Heart left ventricle (tissue), 13 donors: ENCODE data around the gene BTG1.

Experiments
- POLR2A ChIP-seq, 2 donors: fragments of 450-650 bp; IDR thresholded peaks; one replicate each; pipeline ENCODE4 v1.6.1; 2017; ENCODE audit warnings: antibody characterized with exemption in 2 of 2, mild to moderate bottlenecking in 2 of 2, moderate library complexity in 2 of 2
- TF ChIP-seq, protein P1 (sequence below), 12 donors: fragments of 200-600 bp; sonication (generic) in 4 of 12; IDR thresholded peaks; one replicate each; pipeline versions ENCODE4 v1.5.0 to v1.8.0; 2018 to 2022; ENCODE audit warnings: antibody characterized with exemption in 12 of 12, mild to moderate bottlenecking in 5 of 12
- donor health status: ischemic (EF 13 %, LVEDD 7.1; RV severe dilation, severe dysfunction).
- donor health status: DM: no; HTN: yes; CAD: no.
- donor health status: DM: no; HTN: no; CAD: no.
- donor health status: ischemic (EF 25% LVEDD 6.9; RV normal size, moderate dysfunction).
- donor health status: ischemic (EF 25% LVEDD 5.7; RV mildly dilated, moderate dysfunction).
- donor health status: ischemic (EF 35%, LVEDD 5.7; RV mildly dilated, moderate dysfunction).
- donor health status: nonischemic (EF 11% LVEDD 7.7; RV severe dilation, severe dysfunction).
- donor health status: DM: yes; HTN: yes; CAD: no.
- donor health status: PGD.
- donor health status: ischemic (EF 29% LVEDD 5.4; RV normal size, mild dysfunction).
- donor health status: nonischemic (EF 23%, LVEDD 6.1; RV moderate dilation, normal function).

DNA sequence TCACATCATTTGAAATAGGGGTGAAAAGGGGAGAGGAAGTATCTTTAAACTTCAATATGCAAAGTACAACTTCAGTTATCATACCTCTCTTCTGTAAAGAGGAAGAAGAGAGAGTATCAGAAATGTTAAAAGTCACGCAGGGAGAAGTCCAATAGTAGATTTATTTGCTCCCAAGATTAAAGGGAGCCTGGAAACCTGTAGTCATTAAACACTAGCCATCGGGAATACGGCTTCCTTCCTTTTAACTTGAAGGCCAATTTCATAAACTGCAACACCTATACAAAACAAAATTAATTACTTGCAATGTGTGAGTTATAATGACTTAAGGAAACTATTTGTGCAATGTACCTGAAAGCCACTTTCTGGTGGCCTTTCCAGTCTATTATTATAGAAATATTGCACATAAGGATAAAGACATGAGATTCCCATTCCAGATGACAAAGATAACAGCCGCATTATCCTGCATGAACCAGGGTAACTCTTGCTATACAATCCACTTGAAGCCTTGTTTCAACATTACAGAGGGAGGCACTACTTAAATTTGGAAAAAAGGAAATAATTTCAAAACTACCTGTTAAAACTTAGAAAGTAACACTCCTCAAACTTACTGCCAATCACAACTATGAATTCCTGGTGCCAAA, 4.6 kb downstream of the BTG1 start:
- TF ChIP-seq, protein P1, sequence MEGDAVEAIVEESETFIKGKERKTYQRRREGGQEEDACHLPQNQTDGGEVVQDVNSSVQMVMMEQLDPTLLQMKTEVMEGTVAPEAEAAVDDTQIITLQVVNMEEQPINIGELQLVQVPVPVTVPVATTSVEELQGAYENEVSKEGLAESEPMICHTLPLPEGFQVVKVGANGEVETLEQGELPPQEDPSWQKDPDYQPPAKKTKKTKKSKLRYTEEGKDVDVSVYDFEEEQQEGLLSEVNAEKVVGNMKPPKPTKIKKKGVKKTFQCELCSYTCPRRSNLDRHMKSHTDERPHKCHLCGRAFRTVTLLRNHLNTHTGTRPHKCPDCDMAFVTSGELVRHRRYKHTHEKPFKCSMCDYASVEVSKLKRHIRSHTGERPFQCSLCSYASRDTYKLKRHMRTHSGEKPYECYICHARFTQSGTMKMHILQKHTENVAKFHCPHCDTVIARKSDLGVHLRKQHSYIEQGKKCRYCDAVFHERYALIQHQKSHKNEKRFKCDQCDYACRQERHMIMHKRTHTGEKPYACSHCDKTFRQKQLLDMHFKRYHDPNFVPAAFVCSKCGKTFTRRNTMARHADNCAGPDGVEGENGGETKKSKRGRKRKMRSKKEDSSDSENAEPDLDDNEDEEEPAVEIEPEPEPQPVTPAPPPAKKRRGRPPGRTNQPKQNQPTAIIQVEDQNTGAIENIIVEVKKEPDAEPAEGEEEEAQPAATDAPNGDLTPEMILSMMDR (IDR thresholded peaks at IDR 0.05) = no peak
- no peak for TF ChIP-seq POLR2A (IDR thresholded peaks at IDR 0.05)
